ENCODE results near the gene PLEKHA7.

Gene PLEKHA7

DNA sequence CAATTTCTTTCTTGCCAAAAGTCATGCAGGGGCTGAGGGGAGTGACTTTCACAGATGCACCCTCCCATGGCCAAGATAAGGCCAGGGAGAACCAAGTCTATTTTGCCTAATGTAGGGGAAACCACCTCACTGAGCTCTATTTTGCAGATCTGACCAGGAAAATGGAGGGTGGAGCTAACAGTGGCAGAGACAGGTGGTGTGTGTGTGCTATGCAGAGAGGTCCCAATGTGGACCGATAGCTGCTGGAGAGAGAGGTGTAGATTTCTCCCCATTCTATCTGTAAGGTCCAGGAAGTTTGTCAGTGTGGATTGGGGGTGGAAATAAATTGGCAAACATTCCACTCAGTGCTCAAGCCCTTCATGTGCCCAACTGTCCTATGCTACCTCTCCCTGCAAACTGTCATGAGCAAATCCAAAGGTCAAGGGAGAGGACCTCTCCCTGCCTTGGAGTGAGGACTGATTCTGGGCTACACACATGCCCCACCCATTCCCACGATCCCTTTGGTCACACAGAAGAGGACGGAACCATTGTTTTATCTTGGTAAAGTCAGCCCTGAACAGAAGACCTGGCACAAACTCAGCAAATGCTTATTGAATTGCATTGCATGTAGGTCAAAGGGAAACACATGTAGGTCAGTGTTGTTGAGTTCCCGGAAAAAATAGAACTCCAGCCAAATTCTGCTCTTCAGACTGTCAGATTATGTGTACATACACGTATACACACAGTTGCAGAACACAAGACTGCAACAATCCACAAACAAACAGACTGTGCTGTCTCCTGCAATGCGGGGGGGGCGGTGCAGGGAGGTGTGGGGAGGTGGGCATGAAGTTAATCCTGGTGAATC is 209.9 kb downstream of the PLEKHA7 start:
- TF ChIP-seq, protein P1, sequence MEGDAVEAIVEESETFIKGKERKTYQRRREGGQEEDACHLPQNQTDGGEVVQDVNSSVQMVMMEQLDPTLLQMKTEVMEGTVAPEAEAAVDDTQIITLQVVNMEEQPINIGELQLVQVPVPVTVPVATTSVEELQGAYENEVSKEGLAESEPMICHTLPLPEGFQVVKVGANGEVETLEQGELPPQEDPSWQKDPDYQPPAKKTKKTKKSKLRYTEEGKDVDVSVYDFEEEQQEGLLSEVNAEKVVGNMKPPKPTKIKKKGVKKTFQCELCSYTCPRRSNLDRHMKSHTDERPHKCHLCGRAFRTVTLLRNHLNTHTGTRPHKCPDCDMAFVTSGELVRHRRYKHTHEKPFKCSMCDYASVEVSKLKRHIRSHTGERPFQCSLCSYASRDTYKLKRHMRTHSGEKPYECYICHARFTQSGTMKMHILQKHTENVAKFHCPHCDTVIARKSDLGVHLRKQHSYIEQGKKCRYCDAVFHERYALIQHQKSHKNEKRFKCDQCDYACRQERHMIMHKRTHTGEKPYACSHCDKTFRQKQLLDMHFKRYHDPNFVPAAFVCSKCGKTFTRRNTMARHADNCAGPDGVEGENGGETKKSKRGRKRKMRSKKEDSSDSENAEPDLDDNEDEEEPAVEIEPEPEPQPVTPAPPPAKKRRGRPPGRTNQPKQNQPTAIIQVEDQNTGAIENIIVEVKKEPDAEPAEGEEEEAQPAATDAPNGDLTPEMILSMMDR (IDR thresholded peaks at IDR 0.05) = no peak

DNA sequence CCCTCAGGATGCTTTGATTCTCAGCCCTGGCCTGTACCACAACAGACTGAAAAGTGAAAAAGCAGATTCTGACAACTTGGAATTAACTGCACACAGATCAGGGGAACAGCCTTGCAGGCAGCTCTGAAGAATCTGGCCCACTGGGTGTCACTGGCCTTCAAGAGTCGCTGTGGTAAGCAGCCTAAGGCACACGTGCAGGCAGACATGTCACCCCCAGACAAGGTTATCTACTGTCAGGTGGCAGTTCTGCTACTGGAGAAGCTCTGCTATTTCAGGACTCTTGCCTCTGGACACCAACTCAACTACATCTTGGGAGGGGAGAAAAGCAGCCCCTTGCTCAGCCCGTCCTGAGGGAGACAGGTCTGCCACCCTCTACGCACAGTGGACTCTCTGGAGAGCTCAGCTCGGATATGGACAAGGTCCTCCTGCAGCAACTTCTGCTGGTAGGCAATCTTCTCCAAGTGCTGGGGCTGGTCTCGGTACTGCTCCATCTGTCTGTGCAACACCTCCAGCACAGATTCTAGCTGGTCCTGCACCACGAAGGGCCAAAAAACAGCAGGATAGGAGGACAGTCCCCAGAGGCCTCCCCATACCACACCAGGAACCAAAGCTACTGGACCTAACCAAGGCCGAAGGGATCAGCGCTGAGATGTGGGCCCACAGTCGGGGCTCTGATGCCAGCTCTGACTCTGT is 212.8 kb downstream of the PLEKHA7 start:
- TF ChIP-seq, protein P1 (IDR thresholded peaks at IDR 0.05) = no peak

DNA sequence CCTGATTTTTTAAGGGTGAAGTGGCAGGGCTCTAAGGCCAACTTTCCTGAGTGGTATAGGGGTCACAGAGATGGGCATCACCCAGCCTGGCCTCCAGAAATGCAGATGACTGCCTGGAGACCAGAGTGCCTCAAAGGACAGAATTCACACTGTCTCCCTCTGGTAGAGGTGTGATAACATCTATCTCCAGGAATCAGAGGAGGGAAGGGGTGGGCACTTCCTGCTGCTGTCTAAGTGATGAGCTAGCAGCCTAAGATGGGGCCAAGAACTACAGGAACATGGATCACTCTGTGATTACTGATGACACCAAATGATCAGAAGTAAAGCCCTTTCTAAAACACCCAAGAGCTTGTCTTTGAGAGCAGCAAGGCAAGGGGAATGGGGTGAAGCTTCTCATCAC is 213.8 kb downstream of the PLEKHA7 start:
- TF ChIP-seq, protein P1 (IDR thresholded peaks at IDR 0.05) = no peak

GRCh38 chr11:16799890-16800289 is 214.3 kb downstream of the PLEKHA7 start:
- TF ChIP-seq, protein P1 (IDR thresholded peaks at IDR 0.05) = no peak

DNA sequence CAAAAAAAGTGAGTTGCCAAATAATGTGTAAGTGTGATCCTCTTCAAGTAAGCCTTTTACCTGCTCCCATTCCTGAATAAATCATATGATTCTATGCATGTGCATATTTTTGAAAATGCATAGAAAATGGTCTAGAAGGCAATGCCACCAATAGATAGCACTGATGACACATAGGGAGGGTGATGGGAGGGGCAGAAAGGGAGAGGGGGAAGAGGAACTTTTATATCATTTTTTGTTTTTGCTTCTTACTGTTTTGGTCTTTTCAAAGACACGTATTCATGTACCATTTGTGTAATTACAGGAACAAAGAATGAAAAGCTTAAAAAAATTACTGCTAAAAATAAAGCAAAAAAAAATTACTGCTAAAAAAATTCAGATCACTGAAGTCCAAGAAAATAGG is 215.0 kb downstream of the PLEKHA7 start:
- TF ChIP-seq, protein P1 (IDR thresholded peaks at IDR 0.05) = no peak

DNA sequence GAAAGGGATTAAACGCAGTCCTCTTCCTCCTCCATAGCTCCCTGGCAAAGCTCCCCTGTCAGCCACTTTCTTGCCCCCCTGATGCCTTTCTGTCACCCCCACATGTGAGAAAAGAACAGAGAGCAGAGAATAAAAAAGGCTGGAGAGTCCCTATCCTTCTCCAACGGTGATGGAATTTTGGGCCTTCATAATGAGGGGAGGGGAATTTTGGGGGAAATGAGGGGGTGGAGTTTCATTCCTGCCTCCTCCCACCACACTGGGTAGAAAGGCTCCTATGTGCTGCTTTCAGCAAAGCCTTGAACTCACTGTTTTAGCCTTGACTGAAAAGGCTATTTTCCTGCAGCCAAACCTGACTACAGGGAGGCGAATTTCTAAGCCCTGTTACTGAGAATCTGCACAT is 216.4 kb downstream of the PLEKHA7 start:
- TF ChIP-seq, protein P1 (IDR thresholded peaks at IDR 0.05) = no peak

DNA sequence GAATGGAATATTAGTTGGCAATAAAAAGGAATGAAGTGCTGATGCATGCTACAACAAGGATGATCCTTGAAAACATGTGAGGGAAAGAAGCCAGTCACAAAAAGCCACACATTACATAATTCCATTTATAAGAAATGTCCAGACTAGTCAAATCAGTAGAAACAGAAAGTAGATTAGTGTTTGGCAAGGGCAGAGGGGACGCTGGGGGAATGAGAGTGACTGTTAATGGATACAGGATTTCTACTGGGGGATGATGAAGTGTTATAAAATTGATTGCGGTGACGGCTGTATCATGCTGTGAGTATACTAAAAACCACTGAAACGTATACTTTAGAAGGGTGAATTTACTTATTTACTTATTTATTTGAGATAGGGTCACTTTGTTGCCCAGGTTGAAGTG is 217.9 kb downstream of the PLEKHA7 start:
- TF ChIP-seq, protein P1 (IDR thresholded peaks at IDR 0.05) = no peak

Measured in LNCAP (cell line).